SK-N-SH treated with all-trans-retinoic acid at 6 μM for 48 hours (cell line): ENCODE results near the gene GALNT7.

Experiments
- ATAC-seq: fragments of 200-7000 bp; cut with Tn5 transposase; 3 replicates; pipeline ENCODE4 v1.9.1; 2020; ENCODE audit warnings: mild to moderate bottlenecking, moderate library complexity
- ARNTL ChIP-seq: fragments of 450-650 bp; formaldehyde crosslinking; IDR thresholded peaks from 2 replicates; pipeline ENCODE4 v1.5.0; 2020; ENCODE audit warnings: low read depth, mild to moderate bottlenecking, moderate library complexity, borderline replicate concordance
- BACH2 ChIP-seq: fragments of 250-450 bp; sonication (Bioruptor Pico); IDR thresholded peaks from 2 replicates; pipeline ENCODE4 v1.9.0; 2021; ENCODE audit warnings: mild to moderate bottlenecking, borderline replicate concordance
- CSDC2 ChIP-seq: fragments of 250-450 bp; sonication (Bioruptor Pico); IDR thresholded peaks from 2 replicates; pipeline ENCODE4 v1.5.0; 2020; ENCODE audit warnings: mild to moderate bottlenecking, moderate library complexity
- GLIS3 ChIP-seq: fragments of 250-450 bp; sonication (Bioruptor Pico); IDR thresholded peaks from 2 replicates; pipeline ENCODE4 v1.5.0; 2020; ENCODE audit warnings: mild to moderate bottlenecking, moderate library complexity
- ISL1 ChIP-seq: fragments of 250-450 bp; sonication (Bioruptor Pico); IDR thresholded peaks from 2 replicates; pipeline ENCODE4 v2.1.2; 2022; ENCODE audit warnings: mild to moderate bottlenecking, moderate library complexity
- OSR1 ChIP-seq: fragments of 250-450 bp; sonication (Bioruptor Pico); IDR thresholded peaks from 2 replicates; pipeline ENCODE4 v1.8.0; 2022; ENCODE audit warnings: moderate library complexity, mild to moderate bottlenecking, inconsistent platforms
- RARB ChIP-seq: fragments of 250-450 bp; sonication (Bioruptor Pico); IDR thresholded peaks from 2 replicates; pipeline ENCODE4 v1.8.0; 2021; ENCODE audit warnings: mild to moderate bottlenecking, moderate library complexity
- SNAI2 ChIP-seq: fragments of 250-450 bp; sonication (Bioruptor Pico); IDR thresholded peaks from 2 replicates; pipeline ENCODE4 v1.5.0; 2020; ENCODE audit warnings: mild to moderate bottlenecking, moderate library complexity
- TCF4 ChIP-seq: fragments of 250-450 bp; sonication (Bioruptor Pico); IDR thresholded peaks from 2 replicates; pipeline ENCODE4 v1.8.0; 2021; ENCODE audit warnings: mild to moderate bottlenecking, moderate library complexity, borderline replicate concordance
- TOX ChIP-seq: fragments of 250-450 bp; sonication (Bioruptor Pico); IDR thresholded peaks from 2 replicates; pipeline ENCODE4 v1.8.0; 2021; ENCODE audit warnings: mild to moderate bottlenecking, moderate library complexity, borderline replicate concordance
- TSHZ2 ChIP-seq: fragments of 250-450 bp; sonication (Bioruptor Pico); IDR thresholded peaks from 2 replicates; pipeline ENCODE4 v1.5.0; 2020; ENCODE audit warnings: mild to moderate bottlenecking, moderate library complexity
- ZC3H10 ChIP-seq: fragments of 250-450 bp; sonication (Bioruptor Pico); IDR thresholded peaks from 2 replicates; pipeline ENCODE4 v1.5.1; 2021; ENCODE audit warnings: mild to moderate bottlenecking, moderate library complexity
- ZFP3 ChIP-seq: fragments of 250-450 bp; sonication (Bioruptor Pico); IDR thresholded peaks from 2 replicates; pipeline ENCODE4 v1.5.0; 2020; ENCODE audit warnings: mild to moderate bottlenecking, moderate library complexity
- ZFP30 ChIP-seq: fragments of 450-650 bp; formaldehyde crosslinking; IDR thresholded peaks from 2 replicates; pipeline ENCODE4 v1.5.0; 2022; ENCODE audit warnings: mild to moderate bottlenecking, moderate library complexity
- ZNF70 ChIP-seq: fragments of 450-650 bp; formaldehyde crosslinking; IDR thresholded peaks from 2 replicates; pipeline ENCODE4 v1.5.0; 2020; ENCODE audit warnings: mild to moderate bottlenecking, moderate library complexity
- ZNF8 ChIP-seq: fragments of 450-650 bp; formaldehyde crosslinking; IDR thresholded peaks from 2 replicates; pipeline ENCODE4 v1.5.0; 2020; ENCODE audit warnings: mild to moderate bottlenecking, moderate library complexity
- TF ChIP-seq, protein P1 (sequence below): fragments of 250-450 bp; sonication (Bioruptor Pico); IDR thresholded peaks from 2 replicates; pipeline ENCODE4 v1.8.0; 2021; ENCODE audit warnings: low read depth, mild to moderate bottlenecking, moderate library complexity, borderline replicate concordance
- TF ChIP-seq, protein P2 (sequence below): fragments of 250-450 bp; sonication (Bioruptor Pico); IDR thresholded peaks from 2 replicates; pipeline ENCODE4 v1.5.1; 2020; ENCODE audit warnings: low read depth, mild to moderate bottlenecking, moderate library complexity

The GALNT7 gene

GRCh38 chr4:173288296-173288695, 119.7 kb downstream of the GALNT7 start (continued):
- TF ChIP-seq ZFP3 = no peak
- no peak for TF ChIP-seq ZC3H10 (CRISPR knock-in tag)
- no peak for TF ChIP-seq ZNF8
- TF ChIP-seq, protein P1, sequence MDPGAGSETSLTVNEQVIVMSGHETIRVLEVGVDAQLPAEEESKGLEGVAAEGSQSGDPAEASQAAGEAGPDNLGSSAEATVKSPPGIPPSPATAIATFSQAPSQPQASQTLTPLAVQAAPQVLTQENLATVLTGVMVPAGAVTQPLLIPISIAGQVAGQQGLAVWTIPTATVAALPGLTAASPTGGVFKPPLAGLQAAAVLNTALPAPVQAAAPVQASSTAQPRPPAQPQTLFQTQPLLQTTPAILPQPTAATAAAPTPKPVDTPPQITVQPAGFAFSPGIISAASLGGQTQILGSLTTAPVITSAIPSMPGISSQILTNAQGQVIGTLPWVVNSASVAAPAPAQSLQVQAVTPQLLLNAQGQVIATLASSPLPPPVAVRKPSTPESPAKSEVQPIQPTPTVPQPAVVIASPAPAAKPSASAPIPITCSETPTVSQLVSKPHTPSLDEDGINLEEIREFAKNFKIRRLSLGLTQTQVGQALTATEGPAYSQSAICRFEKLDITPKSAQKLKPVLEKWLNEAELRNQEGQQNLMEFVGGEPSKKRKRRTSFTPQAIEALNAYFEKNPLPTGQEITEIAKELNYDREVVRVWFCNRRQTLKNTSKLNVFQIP (CRISPR knock-in tag) = no peak

GRCh38 chr4:173288698-173289352, 120.2 kb downstream of the GALNT7 start:
- TF ChIP-seq ZFP30 = no peak
- TF ChIP-seq ZNF8 = no peak
- TF ChIP-seq CSDC2 = no peak
- TF ChIP-seq BACH2 (CRISPR knock-in tag) = no peak
- no peak for TF ChIP-seq TOX
- TF ChIP-seq, protein P2, sequence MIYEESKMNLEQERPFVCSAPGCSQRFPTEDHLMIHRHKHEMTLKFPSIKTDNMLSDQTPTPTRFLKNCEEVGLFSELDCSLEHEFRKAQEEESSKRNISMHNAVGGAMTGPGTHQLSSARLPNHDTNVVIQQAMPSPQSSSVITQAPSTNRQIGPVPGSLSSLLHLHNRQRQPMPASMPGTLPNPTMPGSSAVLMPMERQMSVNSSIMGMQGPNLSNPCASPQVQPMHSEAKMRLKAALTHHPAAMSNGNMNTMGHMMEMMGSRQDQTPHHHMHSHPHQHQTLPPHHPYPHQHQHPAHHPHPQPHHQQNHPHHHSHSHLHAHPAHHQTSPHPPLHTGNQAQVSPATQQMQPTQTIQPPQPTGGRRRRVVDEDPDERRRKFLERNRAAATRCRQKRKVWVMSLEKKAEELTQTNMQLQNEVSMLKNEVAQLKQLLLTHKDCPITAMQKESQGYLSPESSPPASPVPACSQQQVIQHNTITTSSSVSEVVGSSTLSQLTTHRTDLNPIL (CRISPR knock-in tag) = no peak
- TF ChIP-seq TCF4 (CRISPR knock-in tag) = no peak
- TF ChIP-seq TSHZ2 (CRISPR knock-in tag) = no peak
- no peak for TF ChIP-seq GLIS3 (CRISPR knock-in tag)
- no peak for TF ChIP-seq ISL1 (CRISPR knock-in tag)
- no peak for TF ChIP-seq RARB (CRISPR knock-in tag)
- ATAC-seq = no peak; the same call in 2 of the 3 replicates

GRCh38 chr4:173289353-173289727, 120.7 kb downstream of the GALNT7 start:
- no peak for TF ChIP-seq ZFP3
- no peak for TF ChIP-seq OSR1 (CRISPR knock-in tag)
- TF ChIP-seq, protein P2 (CRISPR knock-in tag) = no peak
- TF ChIP-seq CSDC2 = no peak
- TF ChIP-seq, all 23 proteins: peak for 0
- ATAC-seq = no peak

DNA sequence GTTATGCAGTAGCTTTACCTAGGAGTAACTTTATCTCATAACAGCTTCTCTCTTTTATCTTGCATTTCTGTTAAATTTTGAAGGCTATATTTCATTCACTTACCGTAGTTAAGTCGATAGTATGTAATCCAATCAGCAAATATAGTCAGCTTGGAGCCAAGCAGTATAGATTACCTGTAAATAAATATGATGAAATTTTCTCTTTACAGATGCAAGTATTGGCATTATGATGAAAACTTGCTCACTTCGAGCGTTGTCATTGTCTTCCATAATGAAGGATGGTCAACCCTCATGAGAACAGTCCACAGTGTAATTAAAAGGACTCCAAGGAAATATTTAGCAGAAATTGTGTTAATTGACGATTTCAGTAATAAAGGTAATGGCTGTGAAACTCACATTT, 123.3 kb downstream of the GALNT7 start:
- no peak for ATAC-seq
- TF ChIP-seq ARNTL (no peak), TSHZ2 (CRISPR knock-in tag) (no peak), BACH2 (CRISPR knock-in tag) (no peak)

- TF ChIP-seq ZFP30 (no peak), TSHZ2 (CRISPR knock-in tag) (no peak), ZNF70 (no peak), RARB (CRISPR knock-in tag) (no peak), ISL1 (CRISPR knock-in tag) (no peak), SNAI2 (CRISPR knock-in tag) (no peak), GLIS3 (CRISPR knock-in tag) (no peak)
- ATAC-seq = no peak
Measured at GRCh38 chr4:173293663-173294062, 125.1 kb downstream of the GALNT7 start.
